Loucy (cell line): Measurements from ENCODE around the gene MYH10.

Source experiments
- H2AFZ ChIP-seq: fragments of 200-600 bp; sonication (generic); 2 replicates; pipeline ENCODE4 v1.6.0; 2016; ENCODE audit warnings: antibody characterized with exemption, mild to moderate bottlenecking, low read length, moderate library complexity
- H3F3A ChIP-seq: fragments of 200-600 bp; 2 replicates; pipeline ENCODE4 v1.6.0; 2016; ENCODE audit warnings: antibody characterized with exemption, low read depth, mild to moderate bottlenecking
- H3K27me3 ChIP-seq: fragments of 200-600 bp; sonication (generic); 2 replicates; pipeline ENCODE4 v1.6.1; 2014; ENCODE audit warnings: low read length, mild to moderate bottlenecking; ENCODE audit not compliant: insufficient read depth, poor library complexity, severe bottlenecking
- H3K36me3 ChIP-seq: fragments of 200-600 bp; sonication (generic); 2 replicates; pipeline ENCODE4 v1.6.1; 2016; ENCODE audit warnings: low read length; ENCODE audit not compliant: insufficient read depth
- H3K4me1 ChIP-seq: fragments of 200-600 bp; sonication (generic); 2 replicates; pipeline ENCODE4 v1.5.1; 2014; ENCODE audit warnings: low read length, mild to moderate bottlenecking; ENCODE audit not compliant: insufficient read depth, poor library complexity, severe bottlenecking
- H3K4me2 ChIP-seq: fragments of 200-600 bp; sonication (generic); 2 replicates; pipeline ENCODE4 v1.6.0; 2014; ENCODE audit warnings: antibody characterized with exemption, low read length, low read depth, mild to moderate bottlenecking; ENCODE audit not compliant: poor library complexity, severe bottlenecking
- H3K4me3 ChIP-seq: fragments of 200-600 bp; sonication (generic); 2 replicates; pipeline ENCODE4 v1.5.1; 2014; ENCODE audit warnings: low read length, mild to moderate bottlenecking, mixed read lengths; ENCODE audit not compliant: poor library complexity, severe bottlenecking
- H3K79me2 ChIP-seq: fragments of 200-600 bp; sonication (generic); 2 replicates; pipeline ENCODE4 v1.6.1; 2014; ENCODE audit warnings: low read length; ENCODE audit not compliant: insufficient read depth
- H3K9ac ChIP-seq: fragments of 200-600 bp; sonication (generic); 2 replicates; pipeline ENCODE4 v1.6.0; 2014; ENCODE audit warnings: mild to moderate bottlenecking, low read depth, low read length, moderate library complexity; ENCODE audit not compliant: poor library complexity, severe bottlenecking
- H3K9me2 ChIP-seq: fragments of 200-600 bp; sonication (generic); replicated peaks from 2 replicates; pipeline ENCODE4 v1.6.1; 2016; ENCODE audit warnings: low read depth, low read length, mixed read lengths
- H3K9me3 ChIP-seq: fragments of 200-600 bp; sonication (generic); 2 replicates; pipeline ENCODE4 v1.6.1; 2014; ENCODE audit warnings: mild to moderate bottlenecking, antibody characterized with exemption, low read length, low read depth; ENCODE audit not compliant: insufficient read depth
- H4K20me1 ChIP-seq: fragments of 200-600 bp; sonication (generic); 2 replicates; pipeline ENCODE4 v1.6.0; 2014; ENCODE audit warnings: antibody characterized with exemption, low read length, mild to moderate bottlenecking; ENCODE audit not compliant: insufficient read depth, poor library complexity, severe bottlenecking
- EZH2phosphoT487 ChIP-seq: fragments of 200-600 bp; IDR thresholded peaks from 2 replicates; pipeline ENCODE4 v1.6.1; 2018; ENCODE audit warnings: antibody characterized with exemption, mild to moderate bottlenecking, moderate library complexity, borderline replicate concordance
- TF ChIP-seq, protein P1 (sequence below): fragments of 200-600 bp; sonication (generic); conservative IDR thresholded peaks from 2 replicates; pipeline ENCODE4 v1.5.1; 2014; ENCODE audit warnings: mild to moderate bottlenecking, antibody characterized with exemption, low read length

Gene MYH10

DNA sequence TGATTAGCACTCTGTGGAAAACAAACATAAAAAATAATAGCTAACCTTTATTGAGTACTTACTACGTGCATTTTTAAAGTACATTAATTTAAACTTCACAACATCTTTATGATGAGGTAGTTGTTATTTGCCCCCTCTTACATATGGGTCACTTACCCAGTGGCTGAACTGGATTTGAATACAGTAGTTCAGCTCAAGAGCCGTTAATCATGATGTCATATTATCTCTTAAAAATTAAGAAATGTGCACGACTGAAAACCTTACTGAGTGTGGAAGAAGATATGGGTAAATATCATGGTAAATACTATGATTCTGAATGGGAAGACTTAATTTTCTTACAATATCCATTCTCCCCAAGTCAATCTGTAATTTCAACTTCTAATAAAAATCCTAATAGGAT is 177.2 kb downstream of the MYH10 start:
- Histone ChIP-seq H2AFZ (no peak overlapping the region), H3K4me2 (no peak overlapping the region), H3K36me3 (peaks cover 78% of the 10 kb centered on the region), H3K4me1 (peaks cover 3% of the 10 kb centered on the region), H4K20me1 (no peaks in the 10 kb centered on the region), H3K9me3 (no peaks in the 10 kb centered on the region), H3K9ac (no peak overlapping the region), H3F3A (no peaks in the 10 kb centered on the region), H3K27me3 (no peaks in the 10 kb centered on the region), H3K9me2 (no peaks in the 10 kb centered on the region), H3K79me2 (no peaks in the 10 kb centered on the region), H3K4me3 (no peak overlapping the region)
- TF ChIP-seq, protein P1, sequence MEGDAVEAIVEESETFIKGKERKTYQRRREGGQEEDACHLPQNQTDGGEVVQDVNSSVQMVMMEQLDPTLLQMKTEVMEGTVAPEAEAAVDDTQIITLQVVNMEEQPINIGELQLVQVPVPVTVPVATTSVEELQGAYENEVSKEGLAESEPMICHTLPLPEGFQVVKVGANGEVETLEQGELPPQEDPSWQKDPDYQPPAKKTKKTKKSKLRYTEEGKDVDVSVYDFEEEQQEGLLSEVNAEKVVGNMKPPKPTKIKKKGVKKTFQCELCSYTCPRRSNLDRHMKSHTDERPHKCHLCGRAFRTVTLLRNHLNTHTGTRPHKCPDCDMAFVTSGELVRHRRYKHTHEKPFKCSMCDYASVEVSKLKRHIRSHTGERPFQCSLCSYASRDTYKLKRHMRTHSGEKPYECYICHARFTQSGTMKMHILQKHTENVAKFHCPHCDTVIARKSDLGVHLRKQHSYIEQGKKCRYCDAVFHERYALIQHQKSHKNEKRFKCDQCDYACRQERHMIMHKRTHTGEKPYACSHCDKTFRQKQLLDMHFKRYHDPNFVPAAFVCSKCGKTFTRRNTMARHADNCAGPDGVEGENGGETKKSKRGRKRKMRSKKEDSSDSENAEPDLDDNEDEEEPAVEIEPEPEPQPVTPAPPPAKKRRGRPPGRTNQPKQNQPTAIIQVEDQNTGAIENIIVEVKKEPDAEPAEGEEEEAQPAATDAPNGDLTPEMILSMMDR, result no peak
- no peak for TF ChIP-seq EZH2phosphoT487

DNA sequence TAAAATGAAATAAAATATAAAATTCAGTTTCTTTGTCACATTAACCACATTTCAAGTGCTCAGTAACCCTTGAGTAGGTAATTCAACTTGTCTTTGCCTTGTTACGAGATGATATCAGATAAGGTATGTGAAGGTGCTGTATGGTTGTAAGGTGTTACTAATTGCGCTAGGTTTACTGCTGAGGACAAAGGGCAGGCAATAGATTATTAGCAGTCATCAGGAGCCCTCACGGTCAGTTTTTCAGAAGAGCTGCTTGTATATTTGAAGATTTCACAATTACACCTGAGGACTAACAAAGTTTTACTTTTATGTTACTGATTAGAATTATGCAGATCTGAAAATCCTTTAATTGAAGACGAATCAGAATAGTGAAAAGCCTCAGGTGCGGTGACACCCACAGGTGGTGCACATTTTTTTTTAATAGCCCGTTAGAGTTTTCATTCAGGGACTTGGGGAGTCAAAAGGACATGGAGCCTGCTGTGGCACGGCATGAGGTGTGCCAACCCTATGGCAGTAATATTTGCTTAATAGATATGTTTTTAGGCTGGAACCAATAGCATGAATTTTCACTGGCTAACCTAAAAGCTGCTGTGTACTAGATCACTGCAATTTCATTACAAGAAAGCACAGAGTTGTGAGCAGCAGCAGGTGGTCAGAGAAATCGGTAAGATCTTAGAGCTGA is 178.5 kb downstream of the MYH10 start:
- Histone ChIP-seq H3K79me2 (no peaks in the 10 kb centered on the region), H3F3A (no peaks in the 10 kb centered on the region), H3K36me3 (peaks cover 78% of the 10 kb centered on the region), H3K4me2 (no peak overlapping the region), H4K20me1 (no peaks in the 10 kb centered on the region), H3K9me2 (no peaks in the 10 kb centered on the region), H3K4me1 (peaks cover 7% of the 10 kb centered on the region), H3K27me3 (no peaks in the 10 kb centered on the region), H3K9me3 (no peaks in the 10 kb centered on the region), H3K4me3 (no peak overlapping the region), H2AFZ (no peak overlapping the region), H3K9ac (no peak overlapping the region)
- TF ChIP-seq EZH2phosphoT487, result no peak
- TF ChIP-seq, protein P1, result no peak

DNA sequence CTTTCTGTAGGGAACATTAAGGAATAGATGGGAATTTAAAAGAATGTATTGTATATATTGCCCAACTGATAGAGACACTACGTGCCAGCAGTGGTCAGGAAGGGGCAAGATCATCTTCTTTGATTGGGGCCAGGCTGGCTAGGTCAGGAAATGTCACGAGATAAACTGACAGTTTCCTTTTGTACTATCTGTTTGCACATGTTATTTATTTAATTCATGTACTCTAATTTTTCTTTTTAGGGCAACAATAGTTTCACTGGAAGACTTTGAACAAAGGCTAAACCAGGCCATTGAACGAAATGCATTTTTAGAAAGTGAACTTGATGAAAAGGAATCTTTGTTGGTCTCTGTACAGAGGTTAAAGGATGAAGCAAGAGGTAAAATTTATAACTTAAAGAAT is 182.2 kb downstream of the MYH10 start:
- TF ChIP-seq, protein P1, result no peak
- TF ChIP-seq EZH2phosphoT487, result no peak
- peak overlapping the region; percentile 2 for H3K4me3 ChIP-seq
- peaks cover 7% of the 10 kb centered on the region for H4K20me1 ChIP-seq
- H3K9me2 ChIP-seq, result no peaks in the 10 kb centered on the region
- H3K27me3 ChIP-seq, result no peaks in the 10 kb centered on the region
- H3K36me3 ChIP-seq, result peaks cover 79% of the 10 kb centered on the region
- H3K9me3 ChIP-seq, result no peaks in the 10 kb centered on the region
- peak overlapping the region; percentile 17 for H3K4me2 ChIP-seq
- H3K4me1 ChIP-seq, result peaks cover 7% of the 10 kb centered on the region
- H3K9ac ChIP-seq, result peak overlapping the region; percentile 28
- H2AFZ ChIP-seq, result no peak overlapping the region
- peaks cover 7% of the 10 kb centered on the region; the same call in 1 of the 2 replicates for H3K79me2 ChIP-seq
- no peaks in the 10 kb centered on the region for H3F3A ChIP-seq
